IMR-90 (cell line): ENCODE measurements around the gene CHN2. TPM values are rescaled to one million over a fixed set of nuclear protein-coding genes. Genes with fewer than 3 reads are reported as not detected.

Source experiments
- ATAC-seq: fragments of 200-7000 bp; cut with Tn5 transposase; 2 replicates; pipeline ENCODE4 v1.9.1; 2020; ENCODE audit warnings: low read depth, mild to moderate bottlenecking, moderate library complexity
- BruUV-seq: library from RNA; stranded (reverse); fragments of 400-500 nt; replicated peaks from 2 replicates; lab custom pipeline; 2021; lab: Mats Ljungman, UMichigan
- CTCF ChIA-PET: fragments of 300-600 bp; formaldehyde crosslinking; extraction: SDS; loops from one replicate; lab custom pipeline; 2021; ENCODE audit warnings: antibody characterized with exemption; lab: Yijun Ruan, JAX
- POLR2A ChIA-PET: fragments of 300-600 bp; sonication (Branson Sonifier 250); formaldehyde crosslinking; loops from one replicate; lab custom pipeline; 2022; ENCODE audit warnings: antibody characterized with exemption; ENCODE audit not compliant: unreplicated experiment; lab: Charles Lee
- DNase-seq: peaks from one replicate; pipeline ENCODE4 v3.0.0; 2013
- H2AFZ ChIP-seq: replicated peaks from 2 replicates; pipeline ENCODE3; 2013; ENCODE audit warnings: low read length, mild to moderate bottlenecking; ENCODE audit not compliant: poor library complexity
- H2AK5ac ChIP-seq: 2 replicates; pipeline ENCODE4 v1.6.1; 2013; ENCODE audit warnings: low read depth, low read length, inconsistent platforms
- H2AK9ac ChIP-seq: replicated peaks from 2 replicates; pipeline ENCODE3; 2013; ENCODE audit warnings: mild to moderate bottlenecking, low read depth, low read length, moderate library complexity; ENCODE audit not compliant: poor library complexity
- H2BK120ac ChIP-seq: 2 replicates; pipeline ENCODE4 v1.6.1; 2013; ENCODE audit warnings: low read depth, low read length, inconsistent platforms
- H2BK15ac ChIP-seq: 3 replicates; pipeline ENCODE4 v1.6.1; 2013; ENCODE audit warnings: low read depth, low read length, inconsistent platforms
- H2BK20ac ChIP-seq: 2 replicates; pipeline ENCODE4 v1.6.1; 2013; ENCODE audit warnings: low read depth, mild to moderate bottlenecking, inconsistent platforms, low read length, moderate library complexity
- H2BK5ac ChIP-seq: 2 replicates; pipeline ENCODE4 v1.6.1; 2013; ENCODE audit warnings: mild to moderate bottlenecking, low read depth, low read length, inconsistent platforms; ENCODE audit not compliant: poor library complexity, severe bottlenecking
- H3K14ac ChIP-seq: replicated peaks from 2 replicates; pipeline ENCODE4 v1.6.1; 2013; ENCODE audit warnings: low read depth, low read length, inconsistent platforms
- H3K18ac ChIP-seq: 2 replicates; pipeline ENCODE4 v1.6.1; 2013; ENCODE audit warnings: low read depth, low read length, control low read depth
- H3K23ac ChIP-seq: 2 replicates; pipeline ENCODE4 v1.6.1; 2013; ENCODE audit warnings: low read depth, low read length, inconsistent platforms
- H3K27ac ChIP-seq: 2 replicates; pipeline ENCODE4 v1.5.1; 2013; ENCODE audit warnings: mild to moderate bottlenecking, control low read depth, low read length; ENCODE audit not compliant: insufficient read depth
- H3K27me3 ChIP-seq: 2 replicates; pipeline ENCODE4 v1.6.1; 2013; ENCODE audit warnings: low read length; ENCODE audit not compliant: control insufficient read depth, insufficient read depth
- H3K36me3 ChIP-seq: 2 replicates; pipeline ENCODE4 v1.6.1; 2013; ENCODE audit warnings: low read length, mixed read lengths; ENCODE audit not compliant: control insufficient read depth, insufficient read depth
- H3K4ac ChIP-seq: 2 replicates; pipeline ENCODE4 v1.6.1; 2013; ENCODE audit warnings: low read depth, low read length, inconsistent platforms
- H3K4me1 ChIP-seq: 2 replicates; pipeline ENCODE4 v1.6.1; 2013; ENCODE audit warnings: low read length, mixed read lengths; ENCODE audit not compliant: control insufficient read depth, insufficient read depth
- H3K4me2 ChIP-seq: 2 replicates; pipeline ENCODE4 v1.6.1; 2013; ENCODE audit warnings: low read depth, mild to moderate bottlenecking, control low read depth, low read length, moderate library complexity
- H3K4me3 ChIP-seq: 2 replicates; pipeline ENCODE4 v1.5.1; 2013; ENCODE audit warnings: low read depth, mild to moderate bottlenecking, control low read depth, low read length, moderate library complexity; ENCODE audit not compliant: insufficient read depth
- H3K56ac ChIP-seq: 2 replicates; pipeline ENCODE4 v1.6.1; 2013; ENCODE audit warnings: low read length, inconsistent platforms; ENCODE audit not compliant: insufficient read depth; ENCODE audit errors: extremely low read depth
- H3K79me1 ChIP-seq, 2 experiments: 2 replicates each; pipeline ENCODE4 v1.6.1; 2013; ENCODE audit warnings: low read length in 2 of 2, inconsistent platforms in 1 of 2, low read depth in 1 of 2
- H3K9ac ChIP-seq: 2 replicates; pipeline ENCODE4 v1.6.1; 2013; ENCODE audit warnings: low read depth, low read length, control low read depth
- H3K9me1 ChIP-seq: 2 replicates; pipeline ENCODE4 v1.6.1; 2013; ENCODE audit warnings: low read length, inconsistent platforms; ENCODE audit not compliant: insufficient read depth
- H3K9me3 ChIP-seq: 2 replicates; pipeline ENCODE4 v1.6.1; 2013; ENCODE audit warnings: low read length; ENCODE audit not compliant: control insufficient read depth, insufficient read depth
- H4K20me1 ChIP-seq: 2 replicates; pipeline ENCODE4 v1.6.1; 2013; ENCODE audit warnings: low read length, inconsistent platforms; ENCODE audit not compliant: insufficient read depth
- H4K5ac ChIP-seq: 2 replicates; pipeline ENCODE4 v1.6.1; 2013; ENCODE audit warnings: mild to moderate bottlenecking, low read depth, low read length, control low read depth
- H4K8ac ChIP-seq, 2 experiments: 2 replicates each; pipeline ENCODE4 v1.6.1; 2013; ENCODE audit warnings: low read depth in 2 of 2, low read length in 2 of 2, control low read depth in 1 of 2, inconsistent platforms in 1 of 2
- H4K91ac ChIP-seq: 2 replicates; pipeline ENCODE4 v1.6.1; 2013; ENCODE audit warnings: low read depth, low read length, inconsistent platforms; ENCODE audit not compliant: insufficient read depth
- CHD1 ChIP-seq: IDR thresholded peaks from 2 replicates; pipeline ENCODE4 v1.6.1; 2012; ENCODE audit warnings: low read depth, low read length, improper control_type of control experiment
- CTCF ChIP-seq: conservative IDR thresholded peaks from 2 replicates; pipeline ENCODE4 v1.5.1; 2012; ENCODE audit warnings: mild to moderate bottlenecking, low read depth, low read length, improper control_type of control experiment
- FOS ChIP-seq: fragments of 150-350 bp; IDR thresholded peaks from 2 replicates; pipeline ENCODE4 v1.6.1; 2016; ENCODE audit warnings: low read depth, low read length
- MAFK ChIP-seq: IDR thresholded peaks from 2 replicates; pipeline ENCODE4 v1.6.1; 2012; ENCODE audit warnings: low read depth, low read length, improper control_type of control experiment
- NFE2L2 ChIP-seq: fragments of 150-350 bp; IDR thresholded peaks from 2 replicates; pipeline ENCODE4 v1.6.1; 2016; ENCODE audit warnings: low read depth, mild to moderate bottlenecking, low read length
- RAD21 ChIP-seq: IDR thresholded peaks from 2 replicates; pipeline ENCODE4 v1.6.1; 2012; ENCODE audit warnings: low read length, improper control_type of control experiment
- RCOR1 ChIP-seq: IDR thresholded peaks from 2 replicates; pipeline ENCODE4 v1.6.1; 2012; ENCODE audit warnings: mild to moderate bottlenecking, low read length, improper control_type of control experiment; ENCODE audit not compliant: insufficient replicate concordance
- SMC3 ChIP-seq: fragments of 150-350 bp; IDR thresholded peaks from 2 replicates; pipeline ENCODE4 v1.6.1; 2016; ENCODE audit warnings: low read depth, mild to moderate bottlenecking, antibody characterized with exemption, low read length, moderate library complexity
- USF2 ChIP-seq: fragments of 150-350 bp; IDR thresholded peaks from 2 replicates; pipeline ENCODE4 v1.6.1; 2017; ENCODE audit warnings: mild to moderate bottlenecking, antibody characterized with exemption, low read length, low read depth
- WGBS, 2 experiments: methylation state at CpG; one replicate each; pipeline versions ENCODE4 v1.1.5 to v1.1.7; 2013; ENCODE audit warnings: missing lambda C conversion rate in 2 of 2; ENCODE audit not compliant: insufficient read length in 1 of 2; ENCODE audit errors: extremely low coverage in 2 of 2; 5-methylcytosine and 5-hydroxymethylcytosine counted together
- dilution Hi-C: fragments of 300-500 bp; cut with HindIII; formaldehyde crosslinking; loops from one replicate; pipeline ENCODE4 v1.14.3; 2018; ENCODE audit warnings: low sequenced_read_pairs; ENCODE audit not compliant: unreplicated experiment
- in situ Hi-C: fragments of 300-500 bp; cut with MboI; formaldehyde crosslinking; loops from 3 replicates; pipeline ENCODE4 v1.14.3; 2019; ENCODE audit warnings: low sequenced_read_pairs, inconsistent platforms, mixed read lengths
- intact Hi-C: fragments of 100-400 bp; cut with micrococcal nuclease; formaldehyde crosslinking; loops from 2 replicates; pipeline ENCODE4 v1.10.0; 2022
- polyA plus RNA-seq, 3 experiments: library from polyadenylated mRNA; depleted of rRNA; stranded (reverse); fragments of >200 nt; gene quantifications; 2 replicates each; pipeline ENCODE4 v1.2.3, GENCODE V29; 2012; ENCODE audit warnings: low replicate concordance in 1 of 3
- total RNA-seq: library from RNA; depleted of rRNA; stranded (reverse); fragments of >200 nt; gene quantifications from 2 replicates; pipeline ENCODE4 v1.2.3, GENCODE V29; 2012

The CHN2 gene
- total and polyA plus RNA-seq, 2 of the 4 experiments (the other 2 are of a cell fraction) = not detected

- Histone ChIP-seq H2BK5ac (no peak overlapping the region), H3K4me3 (no peak overlapping the region), H3K18ac (no peak overlapping the region), H2AK5ac (no peak overlapping the region), H3K79me1 (no peaks in the 10 kb centered on the region), H3K27ac (no peak overlapping the region), H3K4ac (no peak overlapping the region), H2BK15ac (no peak overlapping the region), H3K56ac (no peak overlapping the region), H4K20me1 (no peaks in the 10 kb centered on the region), H3K36me3 (no peaks in the 10 kb centered on the region), H2AFZ (no peak overlapping the region), H2BK120ac (no peak overlapping the region), H3K9me3 (no peaks in the 10 kb centered on the region), H2BK20ac (no peak overlapping the region), H3K9ac (no peak overlapping the region), H3K27me3 (no peaks in the 10 kb centered on the region), H4K5ac (no peak overlapping the region), H3K14ac (no peak overlapping the region), H3K23ac (no peak overlapping the region), H3K4me1 (no peaks in the 10 kb centered on the region), H3K9me1 (no peaks in the 10 kb centered on the region), H4K91ac (no peak overlapping the region), H3K4me2 (no peak overlapping the region), H2AK9ac (no peak overlapping the region), H4K8ac (no peak overlapping the region)
- in situ Hi-C loops = no loop called here
- dilution Hi-C loops = no loop called here
- intact Hi-C loops = no loop called here
- ChIA-PET CTCF (no interaction called here), POLR2A (no interaction called here)
- BruUV-seq = no TSS peak
- ATAC-seq = no peak
- no peak for DNase-seq
- no peak for TF ChIP-seq FOS
- no peak for TF ChIP-seq CHD1
- no peak for TF ChIP-seq RAD21
- TF ChIP-seq NFE2L2 = no peak
- no peak for TF ChIP-seq RCOR1
- no peak for TF ChIP-seq SMC3
- TF ChIP-seq USF2 = no peak
- no peak for TF ChIP-seq MAFK
- TF ChIP-seq CTCF = no peak
- WGBS, 2 experiments = 52% methylated on average over 5 of the region's 9 CpGs; no CpG with 5 or more reads in 1 of the 2 experiments
Observed at GRCh38 chr7:29177963-29178600, 16.5 kb upstream of the CHN2 start.
